Gastroesophageal sphincter (tissue), 4 donors: ENCODE results near the gene TBC1D13. TPM values are rescaled to one million over a fixed set of nuclear protein-coding genes. Genes with fewer than 3 reads are reported as not detected.
"Not testable (repeated sequence)": the region's sequence is repeated elsewhere in the genome, so short reads cannot be mapped to it uniquely, and the experiment has no call there.

Experiments used
- ATAC-seq: fragments of 150-250 bp; one replicate; pipeline ENCODE4 v1.9.1; 2016; ENCODE audit warnings: mild to moderate bottlenecking, moderate library complexity
- H3K27ac ChIP-seq, 4 donors: fragments of 200-600 bp; sonication (generic) in 3 of 4; 1 replicate in 3 of 4; 2 replicates in 1 of 4; pipeline ENCODE4 v1.5.1; 2016 to 2019
- H3K27me3 ChIP-seq: fragments of 200-600 bp; sonication (generic); one replicate; pipeline ENCODE4 v1.5.1; 2019
- H3K36me3 ChIP-seq, 2 donors: fragments of 200-600 bp; sonication (generic); one replicate each; pipeline ENCODE4 v1.5.1; 2019; ENCODE audit warnings: control low read depth in 1 of 2
- H3K4me1 ChIP-seq, 3 donors: fragments of 200-600 bp; sonication (generic); 1 replicate in 2 of 3; 2 replicates in 1 of 3; pipeline ENCODE4 v1.5.1; 2016 to 2019; ENCODE audit warnings: control low read depth in 2 of 3
- H3K4me3 ChIP-seq, 2 donors: fragments of 200-600 bp; sonication (generic); one replicate each; pipeline ENCODE4 v1.5.1; 2019; ENCODE audit warnings: mild to moderate bottlenecking in 1 of 2, moderate library complexity in 1 of 2
- H3K9me3 ChIP-seq, 3 donors: fragments of 200-600 bp; sonication (generic); one replicate each; pipeline ENCODE4 v1.5.1; 2017 to 2019; ENCODE audit warnings: control low read depth in 2 of 3
- EP300 ChIP-seq: sonication (generic); formaldehyde crosslinking; IDR thresholded peaks from one replicate; pipeline ENCODE4 v1.6.1; 2017; ENCODE audit warnings: antibody characterized with exemption, mild to moderate bottlenecking
- POLR2A ChIP-seq, 2 donors: fragments of 450-650 bp; IDR thresholded peaks; one replicate each; pipeline ENCODE4 v1.6.1; 2017; ENCODE audit warnings: antibody characterized with exemption in 2 of 2, mild to moderate bottlenecking in 2 of 2, moderate library complexity in 1 of 2
- POLR2AphosphoS5 ChIP-seq: sonication (generic); formaldehyde crosslinking; IDR thresholded peaks from one replicate; pipeline ENCODE4 v1.6.1; 2017; ENCODE audit warnings: antibody characterized with exemption
- WGBS, 2 donors: methylation state at CpG; one replicate each; pipeline ENCODE4 v1.1.5; 2018; ENCODE audit warnings: low coverage in 1 of 2; 5-methylcytosine and 5-hydroxymethylcytosine counted together
- total RNA-seq, 4 donors: library from RNA; depleted of rRNA; stranded (reverse); fragments of >200 nt; gene quantifications; one replicate each; pipeline ENCODE4 v1.1.0, GENCODE V29; 2016
- TF ChIP-seq, protein P1 (sequence below), 4 experiments: fragments of 200-600 bp in 2 of 4; fragments of 450-650 bp in 2 of 4; sonication (generic) in 1 of 4; IDR thresholded peaks; one replicate each; pipeline ENCODE4 v1.5.1; 2017 to 2019; ENCODE audit warnings: antibody characterized with exemption in 4 of 4, mild to moderate bottlenecking in 2 of 4, moderate library complexity in 2 of 4

TBC1D13 gene
- total RNA-seq, 4 donors from 2014 or later: 13.2 to 40.9 (median 17.7) TPM

- no peak for ATAC-seq
These were observed 49.6 kb downstream of the TBC1D13 start for GRCh38 chr9:128836509-128837145.

DNA sequence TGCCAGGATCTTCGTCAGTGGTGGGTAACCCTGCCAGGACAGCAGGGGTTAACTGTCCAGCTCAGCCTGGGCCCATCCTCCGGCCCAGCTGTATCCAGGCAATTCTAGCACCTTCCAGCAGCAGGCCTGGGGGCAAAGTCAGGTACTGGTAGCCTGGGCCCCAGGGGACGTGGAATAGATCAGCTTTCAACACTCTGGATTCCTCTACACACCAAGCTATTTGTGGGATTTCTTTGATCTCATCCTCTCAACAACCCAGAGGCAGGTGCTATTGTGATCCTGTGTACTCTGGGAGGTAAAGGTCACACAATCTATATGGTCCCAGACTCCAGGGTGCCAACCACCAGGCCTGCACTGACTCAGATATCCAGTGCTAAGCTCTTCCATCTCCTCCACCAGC is 51.3 kb downstream of the TBC1D13 start:
- Histone ChIP-seq H3K9me3 (no peaks in the 10 kb centered on the region), H3K36me3 (peaks cover 0 to 57% of the 10 kb centered on the region in 2 donors), H3K27me3 (no peaks in the 10 kb centered on the region), H3K4me3 (no peak overlapping the region), H3K4me1 (no peaks in the 10 kb centered on the region), H3K27ac (no peak overlapping the region)
- 81% methylated on average over 3 of the region's 3 CpGs; no CpG with 5 or more reads in 1 of the 2 donors for WGBS, 2 donors
- TF ChIP-seq POLR2A (IDR thresholded peaks at IDR 0.05): no peak
- no peak for TF ChIP-seq POLR2AphosphoS5
- TF ChIP-seq, protein P1, sequence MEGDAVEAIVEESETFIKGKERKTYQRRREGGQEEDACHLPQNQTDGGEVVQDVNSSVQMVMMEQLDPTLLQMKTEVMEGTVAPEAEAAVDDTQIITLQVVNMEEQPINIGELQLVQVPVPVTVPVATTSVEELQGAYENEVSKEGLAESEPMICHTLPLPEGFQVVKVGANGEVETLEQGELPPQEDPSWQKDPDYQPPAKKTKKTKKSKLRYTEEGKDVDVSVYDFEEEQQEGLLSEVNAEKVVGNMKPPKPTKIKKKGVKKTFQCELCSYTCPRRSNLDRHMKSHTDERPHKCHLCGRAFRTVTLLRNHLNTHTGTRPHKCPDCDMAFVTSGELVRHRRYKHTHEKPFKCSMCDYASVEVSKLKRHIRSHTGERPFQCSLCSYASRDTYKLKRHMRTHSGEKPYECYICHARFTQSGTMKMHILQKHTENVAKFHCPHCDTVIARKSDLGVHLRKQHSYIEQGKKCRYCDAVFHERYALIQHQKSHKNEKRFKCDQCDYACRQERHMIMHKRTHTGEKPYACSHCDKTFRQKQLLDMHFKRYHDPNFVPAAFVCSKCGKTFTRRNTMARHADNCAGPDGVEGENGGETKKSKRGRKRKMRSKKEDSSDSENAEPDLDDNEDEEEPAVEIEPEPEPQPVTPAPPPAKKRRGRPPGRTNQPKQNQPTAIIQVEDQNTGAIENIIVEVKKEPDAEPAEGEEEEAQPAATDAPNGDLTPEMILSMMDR (IDR thresholded peaks at IDR 0.05): no peak
- no peak for TF ChIP-seq EP300
- ATAC-seq: no peak

More at GRCh38 chr9:128836509-128837145, 49.6 kb downstream of the TBC1D13 start:
- peaks cover 0 to 49% of the 10 kb centered on the region in 2 donors for H3K36me3 ChIP-seq
- no peaks in the 10 kb centered on the region for H3K4me1 ChIP-seq
- WGBS, 2 donors: 100% methylated on average over 1 of the region's 14 CpGs; no CpG with 5 or more reads in 1 of the 2 donors
- no peak overlapping the region for H3K27ac ChIP-seq
- TF ChIP-seq, protein P1 (IDR thresholded peaks at IDR 0.05): no peak
- TF ChIP-seq POLR2A (IDR thresholded peaks at IDR 0.05): no peak
- no peak for TF ChIP-seq POLR2AphosphoS5
- TF ChIP-seq EP300: no peak
- no peaks in the 10 kb centered on the region for H3K27me3 ChIP-seq
- no peaks in the 10 kb centered on the region for H3K9me3 ChIP-seq
- no peak overlapping the region for H3K4me3 ChIP-seq

DNA sequence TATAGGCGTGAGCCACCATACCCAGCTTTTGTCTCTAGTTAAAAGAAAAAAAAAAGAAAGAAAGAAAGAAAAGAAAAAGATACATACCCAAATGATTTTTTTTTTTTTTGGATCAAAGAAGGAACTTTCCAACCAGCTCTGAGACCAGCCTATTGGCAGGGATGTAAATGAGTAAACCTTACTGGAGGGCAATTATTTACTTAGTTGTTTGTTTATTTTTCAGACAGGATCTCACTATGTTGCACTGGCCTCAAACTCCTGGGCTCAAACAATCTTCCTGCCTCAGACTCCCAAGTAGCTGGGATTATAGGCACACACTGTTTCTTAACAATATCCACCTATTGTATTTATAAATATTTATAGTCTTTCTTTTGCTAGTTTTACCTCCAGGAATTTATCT is 53.5 kb downstream of the TBC1D13 start:
- Histone ChIP-seq H3K36me3 (peaks cover 0 to 43% of the 10 kb centered on the region in 2 donors), H3K4me3 (no peak overlapping the region), H3K27me3 (no peaks in the 10 kb centered on the region), H3K4me1 (no peaks in the 10 kb centered on the region), H3K27ac (no peak overlapping the region), H3K9me3 (no peaks in the 10 kb centered on the region)
- no peak for ATAC-seq
- TF ChIP-seq POLR2AphosphoS5 (no peak), EP300 (no peak), POLR2A (IDR thresholded peaks at IDR 0.05) (no peak)
- TF ChIP-seq, protein P1 (IDR thresholded peaks at IDR 0.05): no peak
- 100% methylated on average over 1 of the region's 1 CpG; no CpG with 5 or more reads in 1 of the 2 donors for WGBS, 2 donors

- Histone ChIP-seq H3K9me3 (no peaks in the 10 kb centered on the region), H3K27ac (no peak overlapping the region), H3K36me3 (peaks cover 0 to 33% of the 10 kb centered on the region in 2 donors), H3K4me1 (no peaks in the 10 kb centered on the region), H3K4me3 (no peak overlapping the region), H3K27me3 (no peaks in the 10 kb centered on the region)
- TF ChIP-seq POLR2AphosphoS5: no peak
- TF ChIP-seq EP300: no peak
- TF ChIP-seq, protein P1 (IDR thresholded peaks at IDR 0.05): no peak
- TF ChIP-seq POLR2A (IDR thresholded peaks at IDR 0.05): no peak
- WGBS, 2 donors: 75 to 89% methylated on average over 4 to 11 of the region's 12 CpGs
- ATAC-seq: no peak
These were observed 54.8 kb downstream of the TBC1D13 start for GRCh38 chr9:128841694-128842492.

DNA sequence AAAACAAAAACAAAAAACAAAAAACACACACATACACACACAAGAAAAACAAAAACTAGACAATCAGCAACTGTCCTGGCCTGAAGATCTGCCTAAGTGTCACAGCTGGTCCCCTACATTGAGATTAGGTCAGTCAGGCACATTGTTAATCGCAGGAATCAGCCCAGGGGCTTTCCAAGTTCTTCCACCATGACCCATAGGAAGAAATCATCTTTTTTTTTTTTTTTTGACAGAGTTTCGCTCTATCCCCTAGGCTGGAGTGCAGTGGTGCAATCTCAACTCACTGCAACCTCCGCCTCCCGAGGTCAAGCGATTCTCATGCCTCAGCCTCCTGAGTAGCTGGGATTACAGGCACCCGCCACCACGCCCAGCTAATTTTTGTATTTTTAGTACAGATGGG is 56.1 kb downstream of the TBC1D13 start:
- H3K4me3 ChIP-seq, ATAC-seq, H3K27ac ChIP-seq, H3K4me1 ChIP-seq, H3K9me3 ChIP-seq, H3K27me3 ChIP-seq: not testable (repeated sequence)
- peaks cover 0 to 24% of the 10 kb centered on the region in 2 donors for H3K36me3 ChIP-seq
- 85 to 100% methylated on average over 2 to 3 of the region's 7 CpGs for WGBS, 2 donors
